ENCODE measurements around the gene VPS8. TPM values are rescaled to one million over a fixed set of nuclear protein-coding genes. Genes with fewer than 3 reads are reported as not detected.

VPS8 gene
- total and polyA plus RNA-seq, 2 experiments from 2014 or later = 41.2 to 47.1 TPM

- DNase-seq (ENCODE audit: low read depth in 1 of 2, low spot score in 1 of 2) = peak in 1 of 2 donors; percentile 19
Observed at GRCh38 chr3:184868477-184868876, 56.5 kb downstream of the VPS8 start.

DNA sequence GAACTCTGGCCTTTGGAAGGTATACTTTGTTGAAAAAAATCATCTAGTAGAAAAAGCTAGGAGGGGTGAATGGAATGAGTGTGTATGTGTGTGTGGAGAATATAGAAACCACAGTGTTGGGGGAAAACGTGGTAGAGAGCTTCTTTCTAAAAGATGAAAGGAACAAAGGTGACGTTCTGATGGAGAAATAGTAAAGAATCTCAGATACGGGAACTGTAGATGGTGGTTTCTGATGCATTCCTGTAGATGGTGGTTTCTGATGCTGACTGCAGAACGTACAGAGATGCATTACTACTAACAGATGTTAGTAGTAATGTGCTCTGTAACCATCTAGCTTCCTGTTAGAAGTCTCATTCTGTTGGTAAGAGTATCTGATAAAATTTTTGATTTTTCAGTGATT lies 60.2 kb downstream of the VPS8 start:
- DNase-seq (ENCODE audit: low read depth in 1 of 2, low spot score in 1 of 2) = no peak
- H3K4me3 ChIP-seq = no peak overlapping the region
- TF ChIP-seq, protein P1, sequence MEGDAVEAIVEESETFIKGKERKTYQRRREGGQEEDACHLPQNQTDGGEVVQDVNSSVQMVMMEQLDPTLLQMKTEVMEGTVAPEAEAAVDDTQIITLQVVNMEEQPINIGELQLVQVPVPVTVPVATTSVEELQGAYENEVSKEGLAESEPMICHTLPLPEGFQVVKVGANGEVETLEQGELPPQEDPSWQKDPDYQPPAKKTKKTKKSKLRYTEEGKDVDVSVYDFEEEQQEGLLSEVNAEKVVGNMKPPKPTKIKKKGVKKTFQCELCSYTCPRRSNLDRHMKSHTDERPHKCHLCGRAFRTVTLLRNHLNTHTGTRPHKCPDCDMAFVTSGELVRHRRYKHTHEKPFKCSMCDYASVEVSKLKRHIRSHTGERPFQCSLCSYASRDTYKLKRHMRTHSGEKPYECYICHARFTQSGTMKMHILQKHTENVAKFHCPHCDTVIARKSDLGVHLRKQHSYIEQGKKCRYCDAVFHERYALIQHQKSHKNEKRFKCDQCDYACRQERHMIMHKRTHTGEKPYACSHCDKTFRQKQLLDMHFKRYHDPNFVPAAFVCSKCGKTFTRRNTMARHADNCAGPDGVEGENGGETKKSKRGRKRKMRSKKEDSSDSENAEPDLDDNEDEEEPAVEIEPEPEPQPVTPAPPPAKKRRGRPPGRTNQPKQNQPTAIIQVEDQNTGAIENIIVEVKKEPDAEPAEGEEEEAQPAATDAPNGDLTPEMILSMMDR (IDR thresholded peaks at IDR 0.05; ENCODE audit: low read depth, low read length) = no peak

More at GRCh38 chr3:184868477-184868876, 56.5 kb downstream of the VPS8 start:
- no peaks in the 10 kb centered on the region for H3K9me3 ChIP-seq (ENCODE audit: low read depth)
- H3K27me3 ChIP-seq = no peaks in the 10 kb centered on the region
- H3K27ac ChIP-seq = no peak overlapping the region
- peaks cover 39% of the 10 kb centered on the region for H3K36me3 ChIP-seq
- TF ChIP-seq, protein P1 (IDR thresholded peaks at IDR 0.05; ENCODE audit: low read depth, low read length) = no peak
- H3K4me3 ChIP-seq = no peak overlapping the region
- no peaks in the 10 kb centered on the region for H3K4me1 ChIP-seq (ENCODE audit: low read depth)

GRCh38 chr3:184873141-184873540 lies 61.2 kb downstream of the VPS8 start:
- Histone ChIP-seq H3K4me3 (no peak overlapping the region), H3K27me3 (no peaks in the 10 kb centered on the region), H3K9me3 (ENCODE audit: low read depth) (no peaks in the 10 kb centered on the region), H3K4me1 (ENCODE audit: low read depth) (no peaks in the 10 kb centered on the region), H3K36me3 (peaks cover 30% of the 10 kb centered on the region), H3K27ac (no peak overlapping the region)
- no peak for DNase-seq (ENCODE audit: low read depth in 1 of 2, low spot score in 1 of 2)
- TF ChIP-seq, protein P1 (IDR thresholded peaks at IDR 0.05; ENCODE audit: low read depth, low read length) = no peak

More for the DNA sequence above, 60.2 kb downstream of the VPS8 start:
- peaks cover 38% of the 10 kb centered on the region for H3K36me3 ChIP-seq
- no peaks in the 10 kb centered on the region for H3K27me3 ChIP-seq
- H3K4me1 ChIP-seq (ENCODE audit: low read depth) = no peaks in the 10 kb centered on the region
- H3K9me3 ChIP-seq (ENCODE audit: low read depth) = no peaks in the 10 kb centered on the region
- H3K27ac ChIP-seq = no peak overlapping the region

DNA sequence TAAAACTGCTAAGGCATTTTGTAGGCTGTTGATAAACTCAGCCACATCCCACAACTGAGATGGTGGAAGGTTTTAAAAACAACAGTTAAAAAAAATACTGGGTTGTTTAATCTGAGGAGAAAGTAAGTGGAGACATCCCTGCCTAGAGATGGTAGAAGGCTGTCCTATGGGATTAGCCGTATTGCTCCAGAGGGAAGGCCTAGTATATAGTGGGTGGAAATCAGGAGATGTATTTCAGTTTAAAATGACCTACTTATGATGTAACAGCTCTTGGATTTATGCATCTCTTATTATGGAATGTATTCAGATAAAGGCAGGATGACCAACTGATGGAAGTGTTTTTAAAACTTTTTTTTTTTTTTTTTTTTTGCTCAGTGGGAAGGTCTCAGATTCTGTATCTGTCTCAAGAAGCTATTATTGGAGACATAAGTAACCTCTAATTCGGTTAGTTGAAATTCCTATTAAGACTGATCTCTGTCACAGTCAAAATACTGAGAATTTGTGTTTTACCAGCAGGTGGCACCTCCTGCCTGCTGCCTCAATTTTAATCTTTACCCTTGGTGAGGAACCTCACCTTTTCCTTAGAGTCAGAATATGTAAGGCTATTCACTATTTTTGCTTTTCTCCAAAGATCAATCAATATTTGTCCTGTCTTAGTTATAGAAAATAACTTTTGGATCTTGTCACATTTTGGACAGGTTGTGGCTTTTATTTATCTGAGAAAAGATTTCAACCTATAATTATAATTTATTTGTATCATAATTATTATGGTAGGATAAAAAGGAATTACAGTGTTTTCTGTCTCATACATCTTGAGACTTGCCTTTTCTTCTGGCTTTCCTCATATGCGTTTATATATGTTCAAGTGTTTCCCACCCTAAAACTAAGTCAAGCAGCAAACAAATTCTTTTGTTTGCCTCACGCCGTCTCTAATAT lies 63.0 kb downstream of the VPS8 start:
- DNase-seq (ENCODE audit: low read depth in 1 of 2, low spot score in 1 of 2) = peak; percentile 45 to 63
- no peak overlapping the region for H3K27ac ChIP-seq
- no peaks in the 10 kb centered on the region for H3K9me3 ChIP-seq (ENCODE audit: low read depth)
- no peaks in the 10 kb centered on the region for H3K27me3 ChIP-seq
- TF ChIP-seq, protein P1 (IDR thresholded peaks at IDR 0.05; ENCODE audit: low read depth, low read length) = peak; percentile 59
- no peaks in the 10 kb centered on the region for H3K4me1 ChIP-seq (ENCODE audit: low read depth)
- peaks cover 13% of the 10 kb centered on the region for H3K36me3 ChIP-seq
- no peak overlapping the region for H3K4me3 ChIP-seq

GRCh38 chr3:184880276-184881019 lies 68.5 kb downstream of the VPS8 start:
- TF ChIP-seq, protein P1 (IDR thresholded peaks at IDR 0.05; ENCODE audit: low read depth, low read length) = no peak
- Histone ChIP-seq H3K36me3 (peaks cover 5% of the 10 kb centered on the region), H3K27ac (no peak overlapping the region), H3K4me3 (no peak overlapping the region), H3K27me3 (no peaks in the 10 kb centered on the region), H3K4me1 (ENCODE audit: low read depth) (no peaks in the 10 kb centered on the region), H3K9me3 (ENCODE audit: low read depth) (no peaks in the 10 kb centered on the region)
- no peak for DNase-seq (ENCODE audit: low read depth in 1 of 2, low spot score in 1 of 2)
